Measurements from ENCODE around the gene IL1RAPL2.
"Not testable (repeated sequence)": the region's sequence is repeated elsewhere in the genome, so short reads cannot be mapped to it uniquely, and the experiment has no call there.

The IL1RAPL2 gene

DNA sequence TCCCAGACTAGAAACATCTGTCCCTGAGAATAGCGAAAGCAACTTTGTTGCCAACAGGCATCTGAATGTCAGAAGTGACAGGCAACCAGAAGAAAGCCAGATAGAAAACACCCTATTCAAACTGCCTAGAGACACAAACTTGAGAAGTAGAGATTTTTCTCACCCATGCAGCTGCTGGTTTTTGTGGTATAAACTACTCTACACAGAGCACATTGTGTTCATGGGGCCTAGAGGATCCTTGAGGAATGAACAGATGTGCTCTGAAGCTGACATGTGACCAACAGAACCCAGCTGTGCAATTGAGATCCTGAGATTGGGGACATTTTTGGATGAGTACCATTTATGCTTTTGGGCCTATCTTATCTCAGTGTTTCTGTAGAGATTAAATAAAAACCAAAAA is 1192.8 kb downstream of the IL1RAPL2 start:
- no peak for DNase-seq
- Mint-ChIP-seq H3K9me3 (no peaks in the 10 kb centered on the region), H3K4me3 (no peak overlapping the region), H3K4me1 (no peaks in the 10 kb centered on the region), H3K27me3 (no peaks in the 10 kb centered on the region), H3K27ac (no peak overlapping the region), H3K36me3 (ENCODE audit: low read depth) (no peaks in the 10 kb centered on the region)
- ATAC-seq: no peak

DNA sequence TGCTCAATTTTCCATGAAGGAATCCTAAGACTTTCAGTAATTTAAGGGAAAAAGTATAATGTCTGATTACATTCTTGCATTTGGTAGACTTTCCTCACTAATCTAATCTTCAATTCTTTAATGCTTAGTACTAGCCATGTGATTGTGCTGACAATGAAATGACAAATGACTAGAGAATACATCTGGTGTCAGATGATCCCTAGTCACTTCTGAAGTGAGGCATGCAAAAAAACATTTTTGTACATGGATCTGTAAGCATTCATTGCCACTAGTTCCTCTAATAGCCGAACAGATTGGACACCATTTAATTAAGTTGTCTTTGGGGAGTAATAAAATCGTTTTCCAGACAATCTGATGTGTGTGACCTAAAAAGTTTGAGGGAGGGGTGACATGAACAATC is 1193.6 kb downstream of the IL1RAPL2 start:
- no peaks in the 10 kb centered on the region for H3K9me3 Mint-ChIP-seq
- no peaks in the 10 kb centered on the region for H3K4me1 Mint-ChIP-seq
- no peaks in the 10 kb centered on the region for H3K27me3 Mint-ChIP-seq
- no peaks in the 10 kb centered on the region for H3K36me3 Mint-ChIP-seq (ENCODE audit: low read depth)
- ATAC-seq: no peak
- no peak overlapping the region for H3K4me3 Mint-ChIP-seq
- no peak overlapping the region for H3K27ac Mint-ChIP-seq
- no peak for DNase-seq

DNA sequence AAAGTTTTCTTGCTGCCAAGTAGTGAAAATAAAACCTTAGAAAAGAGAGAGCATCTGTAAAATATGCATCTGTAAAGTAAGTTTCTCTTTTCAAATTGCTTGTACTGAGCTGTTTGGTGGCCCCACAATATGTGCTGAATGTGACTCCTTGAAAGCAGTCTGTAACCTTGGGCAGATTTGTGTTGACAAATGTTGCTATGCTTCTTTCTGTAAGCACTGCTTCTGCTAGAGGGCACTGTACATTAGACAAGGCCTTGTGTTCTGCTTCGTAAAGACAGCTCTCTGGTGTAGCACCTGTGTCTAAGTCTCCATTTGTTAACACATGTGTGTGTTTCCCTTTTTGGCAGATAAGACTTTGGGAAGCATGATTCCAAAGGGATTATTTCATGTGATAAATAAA is 1199.7 kb downstream of the IL1RAPL2 start:
- H3K27ac Mint-ChIP-seq: no peak overlapping the region
- ATAC-seq (no peak), DNase-seq (no peak)
- H3K36me3 Mint-ChIP-seq (ENCODE audit: low read depth): no peaks in the 10 kb centered on the region
- no peaks in the 10 kb centered on the region for H3K27me3 Mint-ChIP-seq
- H3K9me3 Mint-ChIP-seq: no peaks in the 10 kb centered on the region
- H3K4me3 Mint-ChIP-seq: no peak overlapping the region
- no peaks in the 10 kb centered on the region for H3K4me1 Mint-ChIP-seq

DNA sequence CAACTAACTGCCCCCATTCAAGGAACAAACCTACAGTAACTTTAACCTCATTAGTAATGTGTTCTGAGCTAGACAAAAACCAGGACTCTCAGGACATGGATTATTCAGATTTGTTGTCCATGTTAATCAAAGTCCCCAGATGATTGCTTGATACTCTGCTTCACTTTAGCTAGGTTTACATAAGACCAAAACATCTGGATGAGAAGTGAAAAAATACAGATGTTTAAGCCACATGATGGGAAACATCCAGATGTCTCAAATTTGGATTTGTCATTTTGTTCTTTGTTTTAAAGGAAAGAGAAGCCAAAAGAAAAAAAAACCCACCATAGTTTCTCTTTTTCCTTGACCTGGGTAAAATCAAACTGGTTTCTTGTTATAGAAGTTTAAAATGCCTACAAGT is 1207.8 kb downstream of the IL1RAPL2 start:
- no peak for DNase-seq
- Mint-ChIP-seq H3K27me3 (no peaks in the 10 kb centered on the region), H3K27ac (no peak overlapping the region), H3K4me1 (no peaks in the 10 kb centered on the region), H3K36me3 (ENCODE audit: low read depth) (no peaks in the 10 kb centered on the region), H3K4me3 (no peak overlapping the region), H3K9me3 (no peaks in the 10 kb centered on the region)
- no peak for ATAC-seq

DNA sequence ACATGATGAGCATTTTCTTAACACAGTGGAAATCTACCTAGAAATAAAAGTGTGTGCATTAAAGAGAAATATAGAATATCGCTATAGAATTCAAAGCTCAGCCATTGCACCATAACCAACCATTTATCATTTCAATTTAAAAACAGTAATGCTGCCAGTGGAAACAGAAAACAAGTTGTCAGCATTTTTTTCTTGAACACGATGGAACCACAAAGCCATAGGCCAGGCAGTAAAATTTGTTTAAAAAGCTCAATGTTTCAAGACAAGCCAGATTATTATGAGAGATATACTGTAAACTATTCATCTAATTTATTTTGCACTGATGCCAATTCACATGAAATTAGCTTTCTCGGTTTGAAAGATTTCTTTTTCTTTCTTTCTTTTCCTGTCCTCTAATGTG is 1209.7 kb downstream of the IL1RAPL2 start:
- no peaks in the 10 kb centered on the region for H3K27me3 Mint-ChIP-seq
- DNase-seq: no peak
- no peaks in the 10 kb centered on the region for H3K9me3 Mint-ChIP-seq
- ATAC-seq: no peak
- no peak overlapping the region for H3K4me3 Mint-ChIP-seq
- H3K4me1 Mint-ChIP-seq: no peaks in the 10 kb centered on the region
- H3K27ac Mint-ChIP-seq: no peak overlapping the region
- no peaks in the 10 kb centered on the region for H3K36me3 Mint-ChIP-seq (ENCODE audit: low read depth)

DNA sequence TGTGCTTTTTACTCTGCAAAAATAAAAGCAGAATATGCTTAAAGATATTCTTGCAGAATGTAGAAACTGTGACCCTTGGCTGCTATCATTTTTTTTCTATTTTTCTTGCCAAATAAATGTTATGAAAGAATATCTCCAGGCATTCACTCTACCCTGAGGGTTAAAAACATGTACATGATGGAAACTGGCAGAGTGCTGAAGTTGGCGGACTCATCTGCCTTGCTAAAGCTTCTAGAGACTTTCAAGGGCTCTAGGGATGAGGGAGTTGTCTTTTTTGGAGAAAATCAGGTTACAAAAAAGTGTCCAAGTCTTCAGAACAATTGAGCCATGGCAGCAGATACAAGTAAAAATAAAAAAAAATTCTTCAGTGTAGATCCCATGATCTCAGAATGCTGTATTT is 1215.8 kb downstream of the IL1RAPL2 start:
- ATAC-seq (no peak), DNase-seq (no peak)
- no peaks in the 10 kb centered on the region for H3K36me3 Mint-ChIP-seq (ENCODE audit: low read depth)
- H3K9me3 Mint-ChIP-seq: peaks cover 4% of the 10 kb centered on the region
- H3K27ac Mint-ChIP-seq: no peak overlapping the region
- no peaks in the 10 kb centered on the region for H3K4me1 Mint-ChIP-seq
- no peaks in the 10 kb centered on the region for H3K27me3 Mint-ChIP-seq
- H3K4me3 Mint-ChIP-seq: no peak overlapping the region

DNA sequence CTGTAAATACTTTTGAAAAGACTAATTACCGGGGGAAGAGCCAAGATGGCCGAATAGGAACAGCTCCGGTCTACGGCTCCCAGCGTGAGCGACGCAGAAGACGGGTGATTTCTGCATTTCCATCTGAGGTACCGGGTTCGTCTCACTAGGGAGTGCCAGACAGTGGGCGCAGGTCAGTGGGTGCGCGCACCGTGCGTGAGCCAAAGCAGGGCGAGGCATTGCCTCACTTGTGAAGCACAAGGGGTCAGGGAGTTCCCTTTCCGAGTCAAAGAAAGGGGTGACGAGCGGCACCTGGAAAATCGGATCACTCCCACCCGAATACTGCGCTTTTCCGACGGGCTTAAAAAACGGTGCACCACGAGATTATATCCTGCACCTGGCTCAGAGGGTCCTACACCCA is 1230.9 kb downstream of the IL1RAPL2 start:
- ATAC-seq; H3K27ac Mint-ChIP-seq; H3K27me3 Mint-ChIP-seq; H3K4me3 Mint-ChIP-seq; H3K36me3 Mint-ChIP-seq (ENCODE audit: low read depth); DNase-seq; H3K4me1 Mint-ChIP-seq; H3K9me3 Mint-ChIP-seq: not testable (repeated sequence)

DNA sequence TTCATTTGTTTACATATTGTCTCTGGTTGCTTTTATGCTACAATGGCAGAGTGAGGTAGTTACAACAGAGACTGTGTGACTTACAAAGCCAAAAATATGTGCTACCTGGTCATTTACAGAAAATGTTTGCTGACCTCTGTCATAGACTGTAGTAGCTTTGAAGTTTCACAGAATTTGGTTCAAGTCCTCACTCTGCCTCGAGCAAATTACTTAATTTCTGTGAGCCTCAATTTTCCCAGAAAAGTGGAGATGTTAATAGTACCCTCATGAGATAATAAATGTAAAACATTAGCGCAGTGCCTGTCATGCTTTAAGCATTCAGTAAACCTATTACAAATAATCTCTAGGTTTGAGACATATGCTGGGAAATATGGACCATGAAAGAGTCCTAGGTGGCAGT is 1237.9 kb downstream of the IL1RAPL2 start:
- Mint-ChIP-seq H3K27me3 (no peaks in the 10 kb centered on the region), H3K4me3 (no peak overlapping the region), H3K4me1 (no peaks in the 10 kb centered on the region), H3K36me3 (ENCODE audit: low read depth) (no peaks in the 10 kb centered on the region), H3K9me3 (peaks cover 3% of the 10 kb centered on the region), H3K27ac (no peak overlapping the region)
- ATAC-seq (no peak), DNase-seq (no peak)

DNA sequence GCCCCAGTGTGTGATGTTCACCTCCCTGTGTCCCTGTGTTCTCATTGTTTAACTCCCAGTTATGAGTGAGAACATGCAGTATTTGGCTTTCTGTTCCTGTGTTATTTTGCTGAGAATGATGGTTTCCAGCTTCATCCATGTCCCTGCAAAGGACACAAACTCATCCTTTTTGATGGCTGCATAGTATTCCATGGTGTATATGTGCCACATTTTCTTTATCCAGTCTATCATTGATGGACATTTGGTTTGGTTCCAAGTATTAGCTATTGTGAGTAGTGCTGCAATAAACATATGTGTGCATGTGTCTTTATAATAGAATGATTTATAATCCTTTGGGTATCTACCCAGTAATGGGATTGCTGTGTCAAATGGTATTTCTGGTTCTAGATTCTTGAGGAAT is 1239.7 kb downstream of the IL1RAPL2 start:
- H3K9me3 Mint-ChIP-seq; DNase-seq; H3K27me3 Mint-ChIP-seq; H3K4me3 Mint-ChIP-seq; H3K36me3 Mint-ChIP-seq (ENCODE audit: low read depth); H3K4me1 Mint-ChIP-seq; ATAC-seq; H3K27ac Mint-ChIP-seq: not testable (repeated sequence)

DNA sequence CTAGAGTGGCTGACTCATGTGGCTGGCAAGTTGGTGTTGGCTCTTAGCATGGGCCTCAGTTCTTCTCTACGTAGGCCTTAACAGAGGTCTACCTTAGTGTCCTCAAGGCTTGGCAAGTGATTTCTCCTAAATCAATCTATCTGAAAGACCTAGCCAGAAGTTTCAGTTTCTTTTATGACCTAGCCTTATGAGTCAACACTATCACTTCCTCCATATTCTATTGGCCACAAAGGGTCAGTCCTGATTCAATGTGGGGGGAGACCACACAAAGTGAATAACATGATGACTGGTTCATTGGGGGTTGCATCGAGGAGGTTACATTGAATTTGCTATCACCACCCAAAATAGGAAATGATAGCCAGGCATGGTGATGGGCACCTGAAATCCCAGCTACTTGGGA is 1250.5 kb downstream of the IL1RAPL2 start:
- Mint-ChIP-seq H3K4me1 (no peaks in the 10 kb centered on the region), H3K27me3 (peaks cover 9% of the 10 kb centered on the region), H3K4me3 (no peak overlapping the region), H3K36me3 (ENCODE audit: low read depth) (no peaks in the 10 kb centered on the region), H3K9me3 (no peaks in the 10 kb centered on the region), H3K27ac (no peak overlapping the region)
- DNase-seq (no peak), ATAC-seq (no peak)
